OCI-LY7 (cell line): Measurements from ENCODE around the gene PPARG. TPM values are rescaled to one million over a fixed set of nuclear protein-coding genes. Genes with fewer than 3 reads are reported as not detected.
"Not testable (repeated sequence)": the region's sequence is repeated elsewhere in the genome, so short reads cannot be mapped to it uniquely, and the experiment has no call there.

ENCODE experiments used
- BruUV-seq: library from RNA; stranded (reverse); fragments of 400-500 nt; replicated peaks from 2 replicates; lab custom pipeline; 2021; lab: Mats Ljungman, UMichigan
- CTCF ChIA-PET: fragments of 300-600 bp; sonication (Branson Sonifier 250); formaldehyde crosslinking; loops from one replicate; lab custom pipeline; 2022; ENCODE audit warnings: antibody characterized with exemption; ENCODE audit not compliant: unreplicated experiment; lab: Charles Lee
- POLR2A ChIA-PET: fragments of 300-600 bp; sonication (Branson Sonifier 250); formaldehyde crosslinking; loops from one replicate; lab custom pipeline; 2022; ENCODE audit warnings: antibody characterized with exemption; lab: Charles Lee
- DNase-seq: peaks from one replicate; pipeline ENCODE4 v3.0.0-alpha.2; 2015; ENCODE audit warnings: low spot score
- H2AFZ ChIP-seq: fragments of 200-600 bp; sonication (generic), shearing (Covaris generic); 2 replicates; pipeline ENCODE4 v1.6.1; 2014; ENCODE audit warnings: mild to moderate bottlenecking, antibody characterized with exemption, low read length, moderate library complexity
- H3K27ac ChIP-seq: fragments of 200-600 bp; sonication (generic); 2 replicates; pipeline ENCODE4 v1.5.1; 2014; ENCODE audit warnings: mixed run types, low read depth, mild to moderate bottlenecking, moderate library complexity, low read length, inconsistent platforms; ENCODE audit not compliant: poor library complexity, severe bottlenecking
- H3K36me3 ChIP-seq: fragments of 200-600 bp; sonication (generic); 2 replicates; pipeline ENCODE4 v1.6.1; 2014; ENCODE audit warnings: mild to moderate bottlenecking, antibody characterized with exemption, low read length, moderate library complexity, mixed read lengths; ENCODE audit not compliant: insufficient read depth
- H3K4me1 ChIP-seq: fragments of 200-600 bp; sonication (generic); 2 replicates; pipeline ENCODE4 v1.5.1; 2014; ENCODE audit warnings: mild to moderate bottlenecking, low read length; ENCODE audit not compliant: insufficient read depth, poor library complexity, severe bottlenecking
- H3K4me2 ChIP-seq: fragments of 200-600 bp; sonication (generic); 2 replicates; pipeline ENCODE4 v1.6.1; 2014; ENCODE audit warnings: mild to moderate bottlenecking, low read length
- H3K4me3 ChIP-seq: fragments of 200-600 bp; sonication (generic); 2 replicates; pipeline ENCODE4 v1.5.1; 2014; ENCODE audit warnings: mild to moderate bottlenecking, low read depth, low read length; ENCODE audit not compliant: poor library complexity, severe bottlenecking
- H3K79me2 ChIP-seq: fragments of 200-600 bp; sonication (generic); 2 replicates; pipeline ENCODE4 v1.6.1; 2016; ENCODE audit warnings: low read depth, mild to moderate bottlenecking, low read length, moderate library complexity, mixed read lengths; ENCODE audit not compliant: insufficient read depth
- H3K9me2 ChIP-seq: fragments of 200-600 bp; sonication (generic); 2 replicates; pipeline ENCODE4 v1.6.1; 2016; ENCODE audit warnings: mild to moderate bottlenecking, low read length, mixed read lengths; ENCODE audit not compliant: insufficient read depth
- H3K9me3 ChIP-seq: fragments of 200-600 bp; sonication (generic); 2 replicates; pipeline ENCODE4 v1.6.1; 2014; ENCODE audit warnings: mild to moderate bottlenecking, mixed run types, low read length, mixed read lengths
- H4K20me1 ChIP-seq: fragments of 200-600 bp; sonication (generic); 2 replicates; pipeline ENCODE4 v1.6.1; 2014; ENCODE audit warnings: mild to moderate bottlenecking, antibody characterized with exemption, low read length, moderate library complexity, mixed read lengths; ENCODE audit not compliant: insufficient read depth
- CTCF ChIP-seq: fragments of 200-600 bp; sonication (generic); conservative IDR thresholded peaks from 2 replicates; pipeline ENCODE4 v1.5.1; 2014; ENCODE audit warnings: mild to moderate bottlenecking, antibody characterized with exemption, low read length, moderate library complexity, mixed read lengths
- EZH2phosphoT487 ChIP-seq: fragments of 200-600 bp; sonication (generic); IDR thresholded peaks from 2 replicates; pipeline ENCODE4 v1.6.1; 2018; ENCODE audit warnings: low read depth, borderline replicate concordance, mild to moderate bottlenecking, mixed run types, antibody characterized with exemption, low read length, moderate library complexity, mixed read lengths
- intact Hi-C: fragments of 100-400 bp; cut with micrococcal nuclease; formaldehyde crosslinking; loops from one replicate; pipeline ENCODE4 v1.10.0; 2022; ENCODE audit not compliant: unreplicated experiment
- total RNA-seq, 2 experiments: library from RNA; depleted of rRNA in 1 of 2; stranded (reverse); fragments of >200 nt in 1 of 2; shearing (Covaris generic) in 1 of 2; gene quantifications; 2 replicates each; pipeline ENCODE4 v1.2.3, GENCODE V29; 2014 to 2022

Gene PPARG
- total RNA-seq, 2 experiments from 2014 or later = not detected

GRCh38 chr3:12384451-12385233 is 95.8 kb downstream of the PPARG start:
- intact Hi-C loops = no loop called here
- Histone ChIP-seq H4K20me1 (no peaks in the 10 kb centered on the region), H3K27ac (no peak overlapping the region), H3K4me3 (no peak overlapping the region), H3K36me3 (no peaks in the 10 kb centered on the region), H2AFZ (no peak overlapping the region), H3K79me2 (no peaks in the 10 kb centered on the region), H3K4me1 (no peaks in the 10 kb centered on the region), H3K4me2 (no peak overlapping the region), H3K9me2 (no peaks in the 10 kb centered on the region), H3K9me3 (no peaks in the 10 kb centered on the region)
- no TSS peak for BruUV-seq
- ChIA-PET CTCF (no interaction called here), POLR2A (interaction anchor here (0.6 to 0.7 kb wide), 2 partner anchors 198 to 1062 kb away, joined by 3 read pairs; no protein-coding TSS in a partner anchor)
- DNase-seq = no peak
- TF ChIP-seq EZH2phosphoT487 = no peak
- no peak for TF ChIP-seq CTCF

GRCh38 chr3:12386514-12387291 is 97.8 kb downstream of the PPARG start:
- H4K20me1 ChIP-seq, DNase-seq, H3K4me3 ChIP-seq, H3K27ac ChIP-seq, POLR2A ChIA-PET, H3K4me2 ChIP-seq, H2AFZ ChIP-seq, H3K36me3 ChIP-seq, H3K9me2 ChIP-seq, BruUV-seq, CTCF ChIA-PET, H3K4me1 ChIP-seq, intact Hi-C loops, H3K9me3 ChIP-seq, H3K79me2 ChIP-seq: not testable (repeated sequence)

GRCh38 chr3:12388185-12388584 is 99.3 kb downstream of the PPARG start:
- H3K36me3 ChIP-seq = no peaks in the 10 kb centered on the region
- H3K9me2 ChIP-seq = no peaks in the 10 kb centered on the region
- ChIA-PET CTCF (interaction anchor here (0.6 kb wide), 1 partner anchor 276 kb away, joined by 3 read pairs; the partner anchor contains the start of gene RAF1), POLR2A (interaction anchor here (0.9 to 1.4 kb wide), 2 partner anchors 11 to 36 kb away, joined by 3 to 4 read pairs; no protein-coding TSS in a partner anchor)
- DNase-seq = no peak
- no peaks in the 10 kb centered on the region for H3K4me1 ChIP-seq
- TF ChIP-seq CTCF (no peak), EZH2phosphoT487 (no peak)
- no peaks in the 10 kb centered on the region for H3K9me3 ChIP-seq
- no peaks in the 10 kb centered on the region for H4K20me1 ChIP-seq
- H3K4me2 ChIP-seq = no peak overlapping the region
- BruUV-seq = no TSS peak
- intact Hi-C loops = no loop called here
- H3K27ac ChIP-seq = no peak overlapping the region
- no peak overlapping the region for H3K4me3 ChIP-seq
- no peaks in the 10 kb centered on the region for H3K79me2 ChIP-seq
- no peak overlapping the region for H2AFZ ChIP-seq
